Neural crest cell (in vitro differentiated cells): ENCODE measurements around the gene ELOVL2. TPM values are rescaled to one million over a fixed set of nuclear protein-coding genes. Genes with fewer than 3 reads are reported as not detected.

Experiments
- DNase-seq: peaks from one replicate; pipeline ENCODE4 v3.0.0; 2021; ENCODE audit warnings: low read depth, mixed read lengths, low spot score
- H3K27ac Mint-ChIP-seq: one replicate; pipeline ENCODE4 v1.8.0; 2021; ENCODE audit warnings: mild to moderate bottlenecking, mixed read lengths; ENCODE audit not compliant: unreplicated experiment
- H3K27me3 Mint-ChIP-seq: 2 replicates; pipeline ENCODE4 v1.8.0; 2021; ENCODE audit warnings: low read depth, mild to moderate bottlenecking, mixed read lengths
- H3K36me3 Mint-ChIP-seq: 2 replicates; pipeline ENCODE4 v1.8.0; 2021; ENCODE audit warnings: low read depth, mild to moderate bottlenecking, mixed read lengths
- H3K4me1 Mint-ChIP-seq: 2 replicates; pipeline ENCODE4 v1.8.0; 2021; ENCODE audit warnings: mixed read lengths
- H3K4me3 Mint-ChIP-seq: one replicate; pipeline ENCODE4 v1.8.0; 2021; ENCODE audit warnings: mild to moderate bottlenecking, mixed read lengths
- H3K9me3 Mint-ChIP-seq: 2 replicates; pipeline ENCODE4 v1.8.0; 2021; ENCODE audit warnings: mixed read lengths
- CTCF ChIP-seq: fragments of 200-600 bp; sonication (generic); conservative IDR thresholded peaks from 2 replicates; pipeline ENCODE4 v1.5.0; 2021; ENCODE audit warnings: antibody characterized with exemption, mild to moderate bottlenecking
- total RNA-seq: library from RNA; stranded (reverse); gene quantifications from 2 replicates; pipeline ENCODE4 v1.2.1, GENCODE V29; 2021

The ELOVL2 gene
- total RNA-seq, 1 donor from 2014 or later: 12.8 TPM

- TF ChIP-seq CTCF: no peak
- peak overlapping the region; percentile 5 for H3K27ac Mint-ChIP-seq
- H3K27me3 Mint-ChIP-seq: no peaks in the 10 kb centered on the region
Measured at GRCh38 chr6:10949579-10950490, 94.3 kb downstream of the ELOVL2 start.

GRCh38 chr6:10947966-10948365, 96.1 kb downstream of the ELOVL2 start:
- peaks cover 10% of the 10 kb centered on the region for H3K36me3 Mint-ChIP-seq
- H3K9me3 Mint-ChIP-seq: peaks cover 4% of the 10 kb centered on the region
- DNase-seq: no peak
- no peak overlapping the region for H3K4me3 Mint-ChIP-seq
- no peaks in the 10 kb centered on the region for H3K4me1 Mint-ChIP-seq
- H3K27me3 Mint-ChIP-seq: no peaks in the 10 kb centered on the region
- no peak for TF ChIP-seq CTCF
- no peak overlapping the region for H3K27ac Mint-ChIP-seq

More at GRCh38 chr6:10949579-10950490, 94.3 kb downstream of the ELOVL2 start:
- peaks cover 10% of the 10 kb centered on the region for H3K36me3 Mint-ChIP-seq
- H3K9me3 Mint-ChIP-seq: peaks cover 4% of the 10 kb centered on the region
- DNase-seq: no peak
- H3K4me3 Mint-ChIP-seq: no peak overlapping the region
- peaks cover 5% of the 10 kb centered on the region for H3K4me1 Mint-ChIP-seq

- Mint-ChIP-seq H3K4me1 (no peaks in the 10 kb centered on the region), H3K27me3 (no peaks in the 10 kb centered on the region), H3K36me3 (peaks cover 10% of the 10 kb centered on the region), H3K9me3 (peaks cover 6% of the 10 kb centered on the region), H3K27ac (no peak overlapping the region), H3K4me3 (no peak overlapping the region)
- no peak for DNase-seq
- TF ChIP-seq CTCF: no peak
Measured at GRCh38 chr6:10945845-10946244, 98.3 kb downstream of the ELOVL2 start.

- H3K9me3 Mint-ChIP-seq: peaks cover 12% of the 10 kb centered on the region
- no peaks in the 10 kb centered on the region for H3K27me3 Mint-ChIP-seq
- H3K4me3 Mint-ChIP-seq: no peak overlapping the region
- no peak for DNase-seq
- no peaks in the 10 kb centered on the region for H3K4me1 Mint-ChIP-seq
- TF ChIP-seq CTCF: no peak
- H3K36me3 Mint-ChIP-seq: peaks cover 18% of the 10 kb centered on the region
- no peak overlapping the region for H3K27ac Mint-ChIP-seq
Measured at GRCh38 chr6:10939840-10940239, 104.3 kb downstream of the ELOVL2 start.

- no peak overlapping the region for H3K27ac Mint-ChIP-seq
- no peak overlapping the region for H3K4me3 Mint-ChIP-seq
- H3K36me3 Mint-ChIP-seq: peaks cover 10% of the 10 kb centered on the region
- no peaks in the 10 kb centered on the region for H3K27me3 Mint-ChIP-seq
- no peaks in the 10 kb centered on the region for H3K4me1 Mint-ChIP-seq
- no peaks in the 10 kb centered on the region for H3K9me3 Mint-ChIP-seq
- no peak for DNase-seq
- TF ChIP-seq CTCF: no peak
Measured at GRCh38 chr6:10933126-10933525, 111.0 kb downstream of the ELOVL2 start.

Other genes starting within 250 kb of the ELOVL2 start
- gene MAK, start 205.8 kb downstream of the ELOVL2 start, total RNA-seq: 0.93 and 1.1 TPM in 2 replicates
- not detected in 2 replicates for gene GCM2, start 162.3 kb downstream of the ELOVL2 start, total RNA-seq
- gene SYCP2L, start 157.3 kb downstream of the ELOVL2 start, total RNA-seq: 5.6 and 9.9 TPM in 2 replicates
- gene SMIM13, start 49.5 kb upstream of the ELOVL2 start, total RNA-seq: 12.3 and 13.3 TPM in 2 replicates
- gene ERVFRD-1, start 67.4 kb upstream of the ELOVL2 start, total RNA-seq: not detected in 2 replicates
- 14.1 and 15.7 TPM in 2 replicates for gene NEDD9, start 188.4 kb upstream of the ELOVL2 start, total RNA-seq